ENCODE measurements around the gene SPOCK1.
"Not testable (repeated sequence)": the region's sequence is repeated elsewhere in the genome, so short reads cannot be mapped to it uniquely, and the experiment has no call there.

SPOCK1 gene

GRCh38 chr5:137234973-137235943, 263.9 kb downstream of the SPOCK1 start:
- no peaks in the 10 kb centered on the region for H3K36me3 Mint-ChIP-seq (ENCODE audit: low read depth)
- H3K4me3 Mint-ChIP-seq, result no peak overlapping the region
- TF ChIP-seq CTCF (IDR thresholded peaks at IDR 0.05; ENCODE audit: unreplicated experiment in 3 of 3), result no peak
- peaks cover 4% of the 10 kb centered on the region for H3K9me3 Mint-ChIP-seq
- H3K27me3 Mint-ChIP-seq (ENCODE audit: low read depth), result no peaks in the 10 kb centered on the region
- H3K4me1 Mint-ChIP-seq, result peaks cover 4% of the 10 kb centered on the region
- no peak overlapping the region for H3K27ac Mint-ChIP-seq

GRCh38 chr5:137233726-137234125, 265.4 kb downstream of the SPOCK1 start:
- H3K27me3 Mint-ChIP-seq (ENCODE audit: low read depth), result no peaks in the 10 kb centered on the region
- no peak overlapping the region for H3K27ac Mint-ChIP-seq
- H3K4me3 Mint-ChIP-seq, result no peak overlapping the region
- H3K9me3 Mint-ChIP-seq, result no peaks in the 10 kb centered on the region
- TF ChIP-seq CTCF (IDR thresholded peaks at IDR 0.05; ENCODE audit: unreplicated experiment in 3 of 3), result no peak
- H3K4me1 Mint-ChIP-seq, result peaks cover 4% of the 10 kb centered on the region
- no peaks in the 10 kb centered on the region for H3K36me3 Mint-ChIP-seq (ENCODE audit: low read depth)

GRCh38 chr5:137233304-137233703, 265.8 kb downstream of the SPOCK1 start:
- not testable (repeated sequence) for H3K9me3 Mint-ChIP-seq

GRCh38 chr5:137231540-137231939, 267.6 kb downstream of the SPOCK1 start:
- H3K27ac Mint-ChIP-seq, result no peak overlapping the region
- H3K4me1 Mint-ChIP-seq, result peaks cover 2% of the 10 kb centered on the region
- H3K9me3 Mint-ChIP-seq, result no peaks in the 10 kb centered on the region
- H3K36me3 Mint-ChIP-seq (ENCODE audit: low read depth), result no peaks in the 10 kb centered on the region
- H3K4me3 Mint-ChIP-seq, result no peak overlapping the region
- no peak for TF ChIP-seq CTCF (IDR thresholded peaks at IDR 0.05; ENCODE audit: unreplicated experiment in 3 of 3)
- no peaks in the 10 kb centered on the region for H3K27me3 Mint-ChIP-seq (ENCODE audit: low read depth)

More at GRCh38 chr5:137233304-137233703, 265.8 kb downstream of the SPOCK1 start:
- H3K27ac Mint-ChIP-seq; H3K4me3 Mint-ChIP-seq; H3K36me3 Mint-ChIP-seq (ENCODE audit: low read depth); H3K4me1 Mint-ChIP-seq; H3K27me3 Mint-ChIP-seq (ENCODE audit: low read depth): not testable (repeated sequence)

- no peak overlapping the region for H3K4me3 Mint-ChIP-seq
These were observed 270.3 kb downstream of the SPOCK1 start for GRCh38 chr5:137228816-137229215.

GRCh38 chr5:137226081-137226480, 273.0 kb downstream of the SPOCK1 start:
- Mint-ChIP-seq H3K4me3 (no peak overlapping the region), H3K36me3 (ENCODE audit: low read depth) (no peaks in the 10 kb centered on the region), H3K9me3 (no peaks in the 10 kb centered on the region), H3K4me1 (peaks cover 9% of the 10 kb centered on the region), H3K27me3 (ENCODE audit: low read depth) (no peaks in the 10 kb centered on the region), H3K27ac (no peak overlapping the region)
- no peak for TF ChIP-seq CTCF (IDR thresholded peaks at IDR 0.05; ENCODE audit: unreplicated experiment in 3 of 3)

More at GRCh38 chr5:137228816-137229215, 270.3 kb downstream of the SPOCK1 start:
- TF ChIP-seq CTCF (IDR thresholded peaks at IDR 0.05; ENCODE audit: unreplicated experiment in 3 of 3), result no peak
- Mint-ChIP-seq H3K4me1 (no peaks in the 10 kb centered on the region), H3K27ac (no peak overlapping the region), H3K27me3 (ENCODE audit: low read depth) (no peaks in the 10 kb centered on the region), H3K9me3 (no peaks in the 10 kb centered on the region), H3K36me3 (ENCODE audit: low read depth) (no peaks in the 10 kb centered on the region)
